Esophagus squamous epithelium (tissue), 4 donors: ENCODE measurements around the gene C6orf62.
A peak's percentile ranks its signal among the peaks of the same experiment; 100 is the strongest.

Experiments
- CTCF ChIP-seq, 6 experiments: fragments of 450-650 bp in 4 of 6; fragments of 200-600 bp in 2 of 6; sonication (generic) in 2 of 6; IDR thresholded peaks; one replicate each; pipeline ENCODE4 v1.5.1; 2016 to 2019; ENCODE audit warnings: antibody characterized with exemption in 6 of 6, mild to moderate bottlenecking in 4 of 6, moderate library complexity in 4 of 6
- POLR2A ChIP-seq, 4 donors: fragments of 450-650 bp; IDR thresholded peaks; one replicate each; pipeline ENCODE4 v1.6.1; 2017; ENCODE audit warnings: antibody characterized with exemption in 4 of 4, mild to moderate bottlenecking in 4 of 4, moderate library complexity in 3 of 4

DNA sequence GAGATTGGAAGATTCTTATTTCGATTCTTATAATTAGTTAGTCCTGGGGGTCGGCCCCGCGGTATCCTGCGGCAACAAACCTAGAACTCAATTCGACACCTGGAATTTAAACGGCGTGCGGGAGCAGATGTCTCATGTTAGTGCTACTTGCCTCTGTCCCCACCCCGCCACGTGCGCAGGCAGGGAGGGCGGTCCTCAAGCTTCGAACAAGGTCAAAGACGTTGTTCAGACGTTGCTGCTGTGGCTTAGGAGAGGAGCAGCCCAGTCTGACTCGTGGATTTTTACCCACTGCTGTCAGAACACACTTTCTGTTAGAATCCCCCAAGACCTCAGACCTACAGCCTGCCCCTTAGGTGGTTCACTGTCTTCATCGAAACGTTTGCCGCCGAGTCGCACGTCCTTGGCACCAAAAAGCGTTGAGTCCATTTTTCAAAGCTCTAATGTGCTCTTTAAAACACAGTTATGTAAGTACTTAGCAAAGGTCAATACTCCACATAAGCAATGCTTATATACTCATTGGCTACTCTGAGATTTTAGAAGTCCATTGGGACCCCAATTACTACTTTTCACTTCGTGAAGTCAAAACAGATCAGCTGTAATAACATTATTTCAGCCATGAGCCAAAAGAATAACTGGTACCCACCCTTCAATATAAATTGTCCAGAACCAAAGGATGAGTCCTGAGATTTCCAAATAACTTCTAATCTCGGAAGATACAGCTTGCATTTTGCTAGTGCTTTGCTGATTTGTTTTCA, 2.7 kb upstream of the C6orf62 start:
- TF ChIP-seq CTCF (IDR thresholded peaks at IDR 0.05) (no peak), POLR2A (IDR thresholded peaks at IDR 0.05) (peak in 3 of 4 donors; percentile 31 to 86 (median 83))
